NCI-H1092 treated with DMSO at 0.1 percent for 48 hours (cell line): ENCODE results near the gene AMBRA1.

Experiments used
- DNase-seq: peaks from one replicate; lab custom pipeline; 2025; lab: John Stamatoyannopoulos, UW

AMBRA1 gene

GRCh38 chr11:46570790-46571398 is 22.9 kb downstream of the AMBRA1 start:
- DNase-seq: no peak

GRCh38 chr11:46565232-46565840 is 28.5 kb downstream of the AMBRA1 start:
- DNase-seq: no peak

- no peak for DNase-seq
Measured at GRCh38 chr11:46564459-46564858, 29.4 kb downstream of the AMBRA1 start.

GRCh38 chr11:46562527-46562926 is 31.3 kb downstream of the AMBRA1 start:
- no peak for DNase-seq

GRCh38 chr11:46560300-46560991 is 33.4 kb downstream of the AMBRA1 start:
- DNase-seq: peak; percentile 57

GRCh38 chr11:46559815-46560214 is 34.0 kb downstream of the AMBRA1 start:
- no peak for DNase-seq

- DNase-seq: no peak
Measured at GRCh38 chr11:46557684-46558151, 36.1 kb downstream of the AMBRA1 start.

GRCh38 chr11:46555267-46556054 is 38.4 kb downstream of the AMBRA1 start:
- DNase-seq: no peak

GRCh38 chr11:46554213-46555147 is 39.3 kb downstream of the AMBRA1 start:
- DNase-seq: no peak

- no peak for DNase-seq
Measured at GRCh38 chr11:46553814-46554212, 40.0 kb downstream of the AMBRA1 start.

GRCh38 chr11:46551261-46551660 is 42.6 kb downstream of the AMBRA1 start:
- DNase-seq: no peak

- no peak for DNase-seq
Measured at GRCh38 chr11:46547579-46547978, 46.2 kb downstream of the AMBRA1 start.

GRCh38 chr11:46543564-46543963 is 50.3 kb downstream of the AMBRA1 start:
- DNase-seq: no peak

- peak; percentile 15 for DNase-seq
Measured at GRCh38 chr11:46541593-46542371, 52.0 kb downstream of the AMBRA1 start.

- DNase-seq: no peak
Measured at GRCh38 chr11:46540807-46541206, 53.0 kb downstream of the AMBRA1 start.

GRCh38 chr11:46537537-46538295 is 56.1 kb downstream of the AMBRA1 start:
- peak; percentile 89 for DNase-seq

- no peak for DNase-seq
Measured at GRCh38 chr11:46537121-46537520, 56.7 kb downstream of the AMBRA1 start.

- no peak for DNase-seq
Measured at GRCh38 chr11:46535688-46536087, 58.1 kb downstream of the AMBRA1 start.

- no peak for DNase-seq
Measured at GRCh38 chr11:46534711-46535110, 59.1 kb downstream of the AMBRA1 start.
